Measurements from ENCODE around the gene LPP. TPM values are rescaled to one million over a fixed set of nuclear protein-coding genes. Genes with fewer than 3 reads are reported as not detected.

The LPP gene
- total RNA-seq, 1 donor, result 77.4 TPM

- Histone ChIP-seq H3K9me3 (ENCODE audit: low read depth, low read length) (no peaks in the 10 kb centered on the region), H3K79me2 (ENCODE audit: insufficient read depth, low read length) (peaks cover 68% of the 10 kb centered on the region), H3K27ac (ENCODE audit: low read depth, low read length) (no peak overlapping the region), H3K4me1 (ENCODE audit: insufficient read depth, low read length) (peaks cover 2% of the 10 kb centered on the region), H3K27me3 (ENCODE audit: insufficient read depth, low read length) (no peaks in the 10 kb centered on the region), H3K4me2 (ENCODE audit: insufficient read depth, low read length) (no peak overlapping the region), H3K36me3 (ENCODE audit: insufficient read depth, low read length) (peaks cover 10% of the 10 kb centered on the region), H3K4me3 (ENCODE audit: insufficient read depth, low read length) (no peak overlapping the region), H4K20me1 (ENCODE audit: insufficient read depth, low read length) (peaks cover 3% of the 10 kb centered on the region), H2AFZ (ENCODE audit: low read length) (no peak overlapping the region)
- TF ChIP-seq CTCF (IDR thresholded peaks at IDR 0.05; ENCODE audit: extremely low read depth, low read depth, low read length), result no peak
- no peak for DNase-seq (ENCODE audit: insufficient read length, low spot score, missing footprints)
Observed at GRCh38 chr3:188326111-188326510, 172.2 kb downstream of the LPP start.

- Histone ChIP-seq H3K27ac (ENCODE audit: low read depth, low read length) (no peak overlapping the region), H3K36me3 (ENCODE audit: insufficient read depth, low read length) (peaks cover 10% of the 10 kb centered on the region), H3K27me3 (ENCODE audit: insufficient read depth, low read length) (no peaks in the 10 kb centered on the region), H3K4me3 (ENCODE audit: insufficient read depth, low read length) (no peak overlapping the region), H3K9me3 (ENCODE audit: low read depth, low read length) (no peaks in the 10 kb centered on the region), H3K4me2 (ENCODE audit: insufficient read depth, low read length) (no peak overlapping the region), H4K20me1 (ENCODE audit: insufficient read depth, low read length) (peaks cover 3% of the 10 kb centered on the region), H3K4me1 (ENCODE audit: insufficient read depth, low read length) (no peaks in the 10 kb centered on the region), H3K79me2 (ENCODE audit: insufficient read depth, low read length) (peaks cover 66% of the 10 kb centered on the region), H2AFZ (ENCODE audit: low read length) (no peak overlapping the region)
- no peak for DNase-seq (ENCODE audit: insufficient read length, low spot score, missing footprints)
- TF ChIP-seq CTCF (IDR thresholded peaks at IDR 0.05; ENCODE audit: extremely low read depth, low read depth, low read length), result no peak
Observed at GRCh38 chr3:188326968-188327367, 173.0 kb downstream of the LPP start.

GRCh38 chr3:188327433-188327832, 173.5 kb downstream of the LPP start:
- H3K4me1 ChIP-seq (ENCODE audit: insufficient read depth, low read length), result no peaks in the 10 kb centered on the region
- H3K4me3 ChIP-seq (ENCODE audit: insufficient read depth, low read length), result no peak overlapping the region
- no peak overlapping the region for H3K27ac ChIP-seq (ENCODE audit: low read depth, low read length)
- no peak overlapping the region for H3K4me2 ChIP-seq (ENCODE audit: insufficient read depth, low read length)
- H2AFZ ChIP-seq (ENCODE audit: low read length), result no peak overlapping the region
- no peaks in the 10 kb centered on the region for H3K9me3 ChIP-seq (ENCODE audit: low read depth, low read length)
- TF ChIP-seq CTCF (IDR thresholded peaks at IDR 0.05; ENCODE audit: extremely low read depth, low read depth, low read length), result no peak
- DNase-seq (ENCODE audit: insufficient read length, low spot score, missing footprints), result no peak
- H3K79me2 ChIP-seq (ENCODE audit: insufficient read depth, low read length), result peaks cover 64% of the 10 kb centered on the region
- H4K20me1 ChIP-seq (ENCODE audit: insufficient read depth, low read length), result peaks cover 3% of the 10 kb centered on the region
- peaks cover 10% of the 10 kb centered on the region for H3K36me3 ChIP-seq (ENCODE audit: insufficient read depth, low read length)
- no peaks in the 10 kb centered on the region for H3K27me3 ChIP-seq (ENCODE audit: insufficient read depth, low read length)

- H3K4me3 ChIP-seq (ENCODE audit: insufficient read depth, low read length), result no peak overlapping the region
- H4K20me1 ChIP-seq (ENCODE audit: insufficient read depth, low read length), result peaks cover 5% of the 10 kb centered on the region
- peaks cover 10% of the 10 kb centered on the region for H3K36me3 ChIP-seq (ENCODE audit: insufficient read depth, low read length)
- DNase-seq (ENCODE audit: insufficient read length, low spot score, missing footprints), result no peak
- H3K9me3 ChIP-seq (ENCODE audit: low read depth, low read length), result no peaks in the 10 kb centered on the region
- H3K4me1 ChIP-seq (ENCODE audit: insufficient read depth, low read length), result no peaks in the 10 kb centered on the region
- H3K79me2 ChIP-seq (ENCODE audit: insufficient read depth, low read length), result peaks cover 63% of the 10 kb centered on the region
- H3K4me2 ChIP-seq (ENCODE audit: insufficient read depth, low read length), result no peak overlapping the region
- H3K27ac ChIP-seq (ENCODE audit: low read depth, low read length), result no peak overlapping the region
- no peak overlapping the region for H2AFZ ChIP-seq (ENCODE audit: low read length)
- no peak for TF ChIP-seq CTCF (IDR thresholded peaks at IDR 0.05; ENCODE audit: extremely low read depth, low read depth, low read length)
- H3K27me3 ChIP-seq (ENCODE audit: insufficient read depth, low read length), result no peaks in the 10 kb centered on the region
Observed at GRCh38 chr3:188330138-188330537, 176.2 kb downstream of the LPP start.
